SK-N-SH treated with all-trans-retinoic acid at 6 μM for 48 hours (cell line): ENCODE measurements around the gene PARL.

Source experiments
- BACH2 ChIP-seq: fragments of 250-450 bp; sonication (Bioruptor Pico); IDR thresholded peaks from 2 replicates; pipeline ENCODE4 v1.9.0; 2021; ENCODE audit warnings: mild to moderate bottlenecking, borderline replicate concordance
- CSDC2 ChIP-seq: fragments of 250-450 bp; sonication (Bioruptor Pico); IDR thresholded peaks from 2 replicates; pipeline ENCODE4 v1.5.0; 2020; ENCODE audit warnings: mild to moderate bottlenecking, moderate library complexity
- PPARA ChIP-seq: fragments of 250-450 bp; sonication (Bioruptor Pico); IDR thresholded peaks from 2 replicates; pipeline ENCODE4 v1.5.0; 2020; ENCODE audit warnings: mild to moderate bottlenecking, borderline replicate concordance
- RARB ChIP-seq: fragments of 250-450 bp; sonication (Bioruptor Pico); IDR thresholded peaks from 2 replicates; pipeline ENCODE4 v1.8.0; 2021; ENCODE audit warnings: mild to moderate bottlenecking, moderate library complexity
- TCF4 ChIP-seq: fragments of 250-450 bp; sonication (Bioruptor Pico); IDR thresholded peaks from 2 replicates; pipeline ENCODE4 v1.8.0; 2021; ENCODE audit warnings: mild to moderate bottlenecking, moderate library complexity, borderline replicate concordance
- ZC3H10 ChIP-seq: fragments of 250-450 bp; sonication (Bioruptor Pico); IDR thresholded peaks from 2 replicates; pipeline ENCODE4 v1.5.1; 2021; ENCODE audit warnings: mild to moderate bottlenecking, moderate library complexity
- ZFP30 ChIP-seq: fragments of 450-650 bp; formaldehyde crosslinking; IDR thresholded peaks from 2 replicates; pipeline ENCODE4 v1.5.0; 2022; ENCODE audit warnings: mild to moderate bottlenecking, moderate library complexity
- ZNF565 ChIP-seq: fragments of 450-650 bp; formaldehyde crosslinking; conservative IDR thresholded peaks from 2 replicates; pipeline ENCODE4 v1.5.0; 2020; ENCODE audit warnings: low read depth, mild to moderate bottlenecking, moderate library complexity
- ZNF8 ChIP-seq: fragments of 450-650 bp; formaldehyde crosslinking; IDR thresholded peaks from 2 replicates; pipeline ENCODE4 v1.5.0; 2020; ENCODE audit warnings: mild to moderate bottlenecking, moderate library complexity
- TF ChIP-seq, protein P1 (sequence below): fragments of 250-450 bp; sonication (Bioruptor Pico); IDR thresholded peaks from 2 replicates; pipeline ENCODE4 v1.5.1; 2020; ENCODE audit warnings: low read depth, mild to moderate bottlenecking, moderate library complexity
- TF ChIP-seq, protein P2 (sequence below): fragments of 250-450 bp; sonication (Bioruptor Pico); IDR thresholded peaks from 2 replicates; pipeline ENCODE4 v1.8.0; 2021; ENCODE audit warnings: low read depth, mild to moderate bottlenecking, moderate library complexity, borderline replicate concordance
- TF ChIP-seq, protein P3 (sequence below): fragments of 250-450 bp; sonication (Bioruptor Pico); IDR thresholded peaks from 2 replicates; pipeline ENCODE4 v1.8.0; 2020; ENCODE audit warnings: mild to moderate bottlenecking, moderate library complexity, borderline replicate concordance

DNA sequence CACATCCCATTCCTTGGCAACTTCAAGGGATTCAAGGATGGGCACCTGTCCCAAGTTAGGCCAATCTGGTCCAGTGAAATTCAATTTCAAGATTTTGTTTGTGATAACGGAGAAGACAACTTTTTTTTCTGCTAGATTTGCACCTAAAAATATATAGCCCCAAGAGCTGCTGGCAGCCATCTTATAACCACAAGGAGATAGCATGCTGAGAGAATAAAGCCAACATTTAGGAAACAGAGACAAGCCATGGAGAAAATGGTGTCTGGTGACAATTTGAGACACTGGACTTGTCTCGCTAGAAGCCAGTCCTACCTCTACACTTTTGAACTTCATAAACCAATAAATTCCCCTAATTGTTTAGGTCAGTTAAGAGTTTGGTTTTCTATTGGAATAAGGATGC lies 5.4 kb downstream of the PARL start:
- no peak for TF ChIP-seq TCF4 (CRISPR knock-in tag)
- TF ChIP-seq CSDC2 (CRISPR knock-in tag), result no peak
- TF ChIP-seq, protein P1, sequence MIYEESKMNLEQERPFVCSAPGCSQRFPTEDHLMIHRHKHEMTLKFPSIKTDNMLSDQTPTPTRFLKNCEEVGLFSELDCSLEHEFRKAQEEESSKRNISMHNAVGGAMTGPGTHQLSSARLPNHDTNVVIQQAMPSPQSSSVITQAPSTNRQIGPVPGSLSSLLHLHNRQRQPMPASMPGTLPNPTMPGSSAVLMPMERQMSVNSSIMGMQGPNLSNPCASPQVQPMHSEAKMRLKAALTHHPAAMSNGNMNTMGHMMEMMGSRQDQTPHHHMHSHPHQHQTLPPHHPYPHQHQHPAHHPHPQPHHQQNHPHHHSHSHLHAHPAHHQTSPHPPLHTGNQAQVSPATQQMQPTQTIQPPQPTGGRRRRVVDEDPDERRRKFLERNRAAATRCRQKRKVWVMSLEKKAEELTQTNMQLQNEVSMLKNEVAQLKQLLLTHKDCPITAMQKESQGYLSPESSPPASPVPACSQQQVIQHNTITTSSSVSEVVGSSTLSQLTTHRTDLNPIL (CRISPR knock-in tag), result no peak
- no peak for TF ChIP-seq ZFP30
- TF ChIP-seq, protein P2, sequence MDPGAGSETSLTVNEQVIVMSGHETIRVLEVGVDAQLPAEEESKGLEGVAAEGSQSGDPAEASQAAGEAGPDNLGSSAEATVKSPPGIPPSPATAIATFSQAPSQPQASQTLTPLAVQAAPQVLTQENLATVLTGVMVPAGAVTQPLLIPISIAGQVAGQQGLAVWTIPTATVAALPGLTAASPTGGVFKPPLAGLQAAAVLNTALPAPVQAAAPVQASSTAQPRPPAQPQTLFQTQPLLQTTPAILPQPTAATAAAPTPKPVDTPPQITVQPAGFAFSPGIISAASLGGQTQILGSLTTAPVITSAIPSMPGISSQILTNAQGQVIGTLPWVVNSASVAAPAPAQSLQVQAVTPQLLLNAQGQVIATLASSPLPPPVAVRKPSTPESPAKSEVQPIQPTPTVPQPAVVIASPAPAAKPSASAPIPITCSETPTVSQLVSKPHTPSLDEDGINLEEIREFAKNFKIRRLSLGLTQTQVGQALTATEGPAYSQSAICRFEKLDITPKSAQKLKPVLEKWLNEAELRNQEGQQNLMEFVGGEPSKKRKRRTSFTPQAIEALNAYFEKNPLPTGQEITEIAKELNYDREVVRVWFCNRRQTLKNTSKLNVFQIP (CRISPR knock-in tag), result no peak
- TF ChIP-seq ZNF8 (CRISPR knock-in tag), result no peak
- TF ChIP-seq BACH2, result no peak
- no peak for TF ChIP-seq ZC3H10 (CRISPR knock-in tag)
- TF ChIP-seq RARB (CRISPR knock-in tag), result no peak
- TF ChIP-seq, protein P3, sequence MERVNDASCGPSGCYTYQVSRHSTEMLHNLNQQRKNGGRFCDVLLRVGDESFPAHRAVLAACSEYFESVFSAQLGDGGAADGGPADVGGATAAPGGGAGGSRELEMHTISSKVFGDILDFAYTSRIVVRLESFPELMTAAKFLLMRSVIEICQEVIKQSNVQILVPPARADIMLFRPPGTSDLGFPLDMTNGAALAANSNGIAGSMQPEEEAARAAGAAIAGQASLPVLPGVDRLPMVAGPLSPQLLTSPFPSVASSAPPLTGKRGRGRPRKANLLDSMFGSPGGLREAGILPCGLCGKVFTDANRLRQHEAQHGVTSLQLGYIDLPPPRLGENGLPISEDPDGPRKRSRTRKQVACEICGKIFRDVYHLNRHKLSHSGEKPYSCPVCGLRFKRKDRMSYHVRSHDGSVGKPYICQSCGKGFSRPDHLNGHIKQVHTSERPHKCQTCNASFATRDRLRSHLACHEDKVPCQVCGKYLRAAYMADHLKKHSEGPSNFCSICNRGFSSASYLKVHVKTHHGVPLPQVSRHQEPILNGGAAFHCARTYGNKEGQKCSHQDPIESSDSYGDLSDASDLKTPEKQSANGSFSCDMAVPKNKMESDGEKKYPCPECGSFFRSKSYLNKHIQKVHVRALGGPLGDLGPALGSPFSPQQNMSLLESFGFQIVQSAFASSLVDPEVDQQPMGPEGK (CRISPR knock-in tag), result no peak
- TF ChIP-seq ZNF565 (CRISPR knock-in tag), result no peak
- TF ChIP-seq PPARA (CRISPR knock-in tag), result no peak
